RWPE2 (cell line): ENCODE measurements around the gene CATSPERB.
"Not testable (repeated sequence)": the region's sequence is repeated elsewhere in the genome, so short reads cannot be mapped to it uniquely, and the experiment has no call there.

Experiments used
- ATAC-seq: fragments of 200-7000 bp; cut with Tn5 transposase; 3 replicates; pipeline ENCODE4 v1.9.1; 2021; ENCODE audit warnings: low read depth
- DNase-seq: peaks from one replicate; pipeline ENCODE4 v3.0.0-alpha.2; 2020; ENCODE audit warnings: low spot score
- H3K27ac ChIP-seq: fragments of 450-650 bp; 2 replicates; pipeline ENCODE4 v1.5.1; 2017; ENCODE audit warnings: mild to moderate bottlenecking; ENCODE audit not compliant: poor library complexity, severe bottlenecking
- H3K27me3 ChIP-seq: fragments of 250-450 bp; sonication (Bioruptor Pico); 2 replicates; pipeline ENCODE4 v1.5.1; 2021; ENCODE audit warnings: mild to moderate bottlenecking, moderate library complexity; ENCODE audit not compliant: insufficient read depth, poor library complexity, severe bottlenecking
- H3K36me3 ChIP-seq: fragments of 250-450 bp; sonication (Bioruptor Pico); 2 replicates; pipeline ENCODE4 v1.5.1; 2020; ENCODE audit warnings: low read depth, mild to moderate bottlenecking, moderate library complexity
- H3K4me1 ChIP-seq: fragments of 250-450 bp; sonication (Bioruptor Pico); 2 replicates; pipeline ENCODE4 v1.5.1; 2021; ENCODE audit warnings: mild to moderate bottlenecking, moderate library complexity; ENCODE audit not compliant: insufficient read depth, poor library complexity, severe bottlenecking
- H3K4me3 ChIP-seq: fragments of 250-450 bp; sonication (Bioruptor Pico); 2 replicates; pipeline ENCODE4 v1.5.1; 2021; ENCODE audit warnings: mild to moderate bottlenecking, moderate library complexity; ENCODE audit not compliant: severe bottlenecking
- H3K9me3 ChIP-seq: fragments of 250-450 bp; sonication (Bioruptor Pico); 2 replicates; pipeline ENCODE4 v1.5.1; 2021; ENCODE audit warnings: mild to moderate bottlenecking, moderate library complexity; ENCODE audit not compliant: severe bottlenecking
- CTCF ChIP-seq: fragments of 450-650 bp; IDR thresholded peaks from one replicate; pipeline ENCODE4 v1.5.1; 2017; ENCODE audit warnings: mild to moderate bottlenecking, moderate library complexity; ENCODE audit not compliant: poor library complexity, severe bottlenecking

The CATSPERB gene

GRCh38 chr14:91599994-91600393 is 131.9 kb downstream of the CATSPERB start:
- no peak overlapping the region for H3K27ac ChIP-seq
- H3K9me3 ChIP-seq: peaks cover 2% of the 10 kb centered on the region
- no peaks in the 10 kb centered on the region for H3K36me3 ChIP-seq
- no peak for ATAC-seq
- TF ChIP-seq CTCF: no peak
- no peak overlapping the region for H3K4me3 ChIP-seq
- no peak for DNase-seq
- H3K4me1 ChIP-seq: no peaks in the 10 kb centered on the region
- H3K27me3 ChIP-seq: no peaks in the 10 kb centered on the region

GRCh38 chr14:91595736-91596135 is 136.2 kb downstream of the CATSPERB start:
- H3K27me3 ChIP-seq: no peaks in the 10 kb centered on the region
- H3K36me3 ChIP-seq: no peaks in the 10 kb centered on the region
- no peak overlapping the region for H3K27ac ChIP-seq
- H3K4me3 ChIP-seq: no peak overlapping the region
- peaks cover 2% of the 10 kb centered on the region for H3K9me3 ChIP-seq
- no peak for TF ChIP-seq CTCF
- no peaks in the 10 kb centered on the region for H3K4me1 ChIP-seq
- DNase-seq: no peak
- no peak for ATAC-seq

- not testable (repeated sequence) for H3K27me3 ChIP-seq, H3K4me1 ChIP-seq, H3K9me3 ChIP-seq, H3K4me3 ChIP-seq, H3K27ac ChIP-seq, DNase-seq, H3K36me3 ChIP-seq, ATAC-seq
These were observed 137.9 kb downstream of the CATSPERB start for GRCh38 chr14:91593957-91594356.

- Histone ChIP-seq H3K36me3 (no peaks in the 10 kb centered on the region), H3K4me3 (no peak overlapping the region), H3K27ac (no peak overlapping the region), H3K4me1 (no peaks in the 10 kb centered on the region), H3K27me3 (no peaks in the 10 kb centered on the region), H3K9me3 (peaks cover 6% of the 10 kb centered on the region)
- ATAC-seq: no peak
- no peak for DNase-seq
- TF ChIP-seq CTCF: no peak
These were observed 145.5 kb downstream of the CATSPERB start for GRCh38 chr14:91586410-91586809.

- Histone ChIP-seq H3K4me3 (no peak overlapping the region), H3K36me3 (no peaks in the 10 kb centered on the region), H3K27ac (no peak overlapping the region), H3K4me1 (no peaks in the 10 kb centered on the region), H3K27me3 (no peaks in the 10 kb centered on the region), H3K9me3 (peaks cover 6% of the 10 kb centered on the region)
- no peak for DNase-seq
- ATAC-seq: no peak
- no peak for TF ChIP-seq CTCF
These were observed 146.0 kb downstream of the CATSPERB start for GRCh38 chr14:91585856-91586255.
